Measurements from ENCODE around the gene SLC33A1.

- TF ChIP-seq POLR2AphosphoS5 (IDR thresholded peaks at IDR 0.05; ENCODE audit: low read depth, low read length), result no peak
- TF ChIP-seq REST (IDR thresholded peaks at IDR 0.05; ENCODE audit: insufficient read depth in 1 of 2, low read depth in 2 of 2, low read length in 2 of 2), result no peak
Observed at GRCh38 chr3:155876503-155876902, 22.3 kb upstream of the SLC33A1 start.
